GM12878 (cell line): Measurements from ENCODE around the gene CDC20B. TPM values are rescaled to one million over a fixed set of nuclear protein-coding genes. Genes with fewer than 3 reads are reported as not detected.

Source experiments
- ATAC-seq: fragments of 200-7000 bp; cut with Tn5 transposase; 3 replicates; pipeline ENCODE4 v1.9.1; 2020; ENCODE audit warnings: mild to moderate bottlenecking, moderate library complexity
- BruUV-seq: library from RNA; stranded (reverse); fragments of 400-500 nt; replicated peaks from 2 replicates; lab custom pipeline; 2021; lab: Mats Ljungman, UMichigan
- CTCF ChIA-PET: fragments of 300-600 bp; sonication (Branson Sonifier 250); formaldehyde crosslinking; extraction: SDS; loops from one replicate; lab custom pipeline; 2021; ENCODE audit warnings: inconsistent platforms; lab: Yijun Ruan, JAX
- POLR2A ChIA-PET: fragments of 350-600 bp; formaldehyde crosslinking; extraction: SDS; loops from one replicate; lab custom pipeline; 2021; ENCODE audit warnings: inconsistent platforms; lab: Charles Lee
- RAD21 ChIA-PET: fragments of 300-600 bp; sonication (Branson Sonifier 250); formaldehyde crosslinking; loops from one replicate; lab custom pipeline; 2023; ENCODE audit warnings: antibody characterized with exemption; ENCODE audit not compliant: unreplicated experiment; lab: Charles Lee
- SMC1A ChIA-PET: fragments of 300-600 bp; sonication (Branson Sonifier 250); formaldehyde crosslinking; loops from one replicate; lab custom pipeline; 2023; ENCODE audit not compliant: unreplicated experiment, uncharacterized antibody; lab: Charles Lee
- DNase-seq: peaks from one replicate; pipeline ENCODE4 v3.0.0-alpha.2; 2011; ENCODE audit warnings: low read depth, low spot score
- FAIRE-seq: peaks from 3 replicates; lab custom pipeline; 2011; peaks lifted over from hg19 to GRCh38; lab: Jason Lieb, UNC
- H2AFZ ChIP-seq: 2 replicates; pipeline ENCODE4 v1.6.0; 2011; ENCODE audit warnings: low read depth, low read length, control low read depth; ENCODE audit not compliant: control insufficient read depth
- H3K27ac ChIP-seq: 2 replicates; pipeline ENCODE4 v1.5.1; 2011; ENCODE audit warnings: control low read depth; ENCODE audit not compliant: control insufficient read depth, insufficient read depth
- H3K27me3 ChIP-seq, 2 experiments: replicated peaks in 1 of 2; 2 replicates each; pipeline versions ENCODE4 v1.6.0 to v1.6.1; 2011; ENCODE audit warnings: low read length in 1 of 2; ENCODE audit not compliant: control insufficient read depth in 2 of 2, insufficient read depth in 2 of 2
- H3K36me3 ChIP-seq, 2 experiments: 2 replicates each; pipeline ENCODE4 v1.5.1; 2011; ENCODE audit warnings: low read length in 1 of 2; ENCODE audit not compliant: control insufficient read depth in 2 of 2, insufficient read depth in 2 of 2
- H3K4me1 ChIP-seq: 2 replicates; pipeline ENCODE4 v1.6.1; 2011; ENCODE audit warnings: mild to moderate bottlenecking, low read length, moderate library complexity, mixed read lengths; ENCODE audit not compliant: control insufficient read depth, insufficient read depth
- H3K4me2 ChIP-seq: 2 replicates; pipeline ENCODE4 v1.6.0; 2011; ENCODE audit warnings: control low read depth; ENCODE audit not compliant: control insufficient read depth, insufficient read depth
- H3K4me3 ChIP-seq: fragments of 200-600 bp; sonication (generic); 2 replicates; pipeline ENCODE4 v1.5.1; 2016
- H3K79me2 ChIP-seq: 2 replicates; pipeline ENCODE4 v1.6.0; 2011; ENCODE audit warnings: low read length; ENCODE audit not compliant: control insufficient read depth, insufficient read depth
- H3K9ac ChIP-seq: 2 replicates; pipeline ENCODE4 v1.8.0; 2011; ENCODE audit warnings: low read length, control low read depth, mixed read lengths; ENCODE audit not compliant: control insufficient read depth, insufficient read depth
- H3K9me3 ChIP-seq: replicated peaks from 3 replicates; pipeline ENCODE4 v1.5.1; 2011; ENCODE audit warnings: mild to moderate bottlenecking, low read length; ENCODE audit not compliant: control insufficient read depth, insufficient read depth
- H4K20me1 ChIP-seq: 2 replicates; pipeline ENCODE4 v1.6.0; 2011; ENCODE audit not compliant: control insufficient read depth, insufficient read depth
- BRCA1 ChIP-seq: IDR thresholded peaks from 2 replicates; pipeline ENCODE4 v1.6.1; 2011; ENCODE audit warnings: low read depth, low read length, improper control_type of control experiment
- CTCF ChIP-seq, 3 experiments: IDR thresholded peaks in 2 of 3; conservative IDR thresholded peaks in 1 of 3; 2 replicates each; pipeline ENCODE4 v1.5.1; 2011; ENCODE audit warnings: low read depth in 3 of 3, low read length in 3 of 3, mild to moderate bottlenecking in 3 of 3, control low read depth in 2 of 3, moderate library complexity in 2 of 3, inconsistent platforms in 1 of 3, mixed read lengths in 1 of 3; ENCODE audit not compliant: control insufficient read depth in 2 of 3, insufficient read depth in 1 of 3; ENCODE audit errors: extremely low read depth in 1 of 3
- EZH2 ChIP-seq: IDR thresholded peaks from 2 replicates; pipeline ENCODE4 v1.6.1; 2012; ENCODE audit warnings: low read depth, mild to moderate bottlenecking, control low read depth, inconsistent platforms, low read length, borderline replicate concordance; ENCODE audit not compliant: control insufficient read depth
- IKZF2 ChIP-seq, 2 experiments: fragments of 450-650 bp; IDR thresholded peaks; 2 replicates each; pipeline ENCODE4 v1.6.1; 2017; ENCODE audit warnings: mild to moderate bottlenecking in 2 of 2, moderate library complexity in 2 of 2
- MEF2B ChIP-seq: fragments of 450-650 bp; IDR thresholded peaks from 2 replicates; pipeline ENCODE4 v1.6.1; 2018; ENCODE audit warnings: mild to moderate bottlenecking, moderate library complexity; ENCODE audit not compliant: partially characterized antibody, poor library complexity, severe bottlenecking
- MYC ChIP-seq: IDR thresholded peaks from 2 replicates; pipeline ENCODE4 v1.6.1; 2011; ENCODE audit warnings: mild to moderate bottlenecking, low read length, moderate library complexity, inconsistent platforms; ENCODE audit not compliant: insufficient read depth, insufficient replicate concordance, insufficient read length, severe bottlenecking
- NBN ChIP-seq: fragments of 450-650 bp; IDR thresholded peaks from 2 replicates; pipeline ENCODE4 v1.6.1; 2016
- NR2F1 ChIP-seq: fragments of 450-650 bp; conservative IDR thresholded peaks from 2 replicates; pipeline ENCODE4 v1.6.1; 2017; ENCODE audit warnings: mild to moderate bottlenecking
- NRF1 ChIP-seq: conservative IDR thresholded peaks from 2 replicates; pipeline ENCODE4 v1.6.1; 2011; ENCODE audit warnings: mild to moderate bottlenecking, low read depth, low read length, improper control_type of control experiment
- PBX3 ChIP-seq: IDR thresholded peaks from 2 replicates; pipeline ENCODE4 v1.6.1; 2011; ENCODE audit warnings: mild to moderate bottlenecking, low read depth, low read length, moderate library complexity; ENCODE audit not compliant: insufficient replicate concordance
- RAD51 ChIP-seq: fragments of 450-650 bp; IDR thresholded peaks from 2 replicates; pipeline ENCODE4 v1.6.1; 2016; ENCODE audit warnings: moderate library complexity, mild to moderate bottlenecking, inconsistent platforms
- RCOR1 ChIP-seq: conservative IDR thresholded peaks from 2 replicates; pipeline ENCODE4 v1.6.1; 2012; ENCODE audit warnings: low read depth, low read length, improper control_type of control experiment
- TARDBP ChIP-seq: IDR thresholded peaks from 2 replicates; pipeline ENCODE4 v1.6.1; 2016; ENCODE audit warnings: borderline replicate concordance
- TCF3 ChIP-seq: IDR thresholded peaks from 2 replicates; pipeline ENCODE4 v1.6.1; 2012; ENCODE audit warnings: low read depth, mild to moderate bottlenecking, low read length, borderline replicate concordance; ENCODE audit not compliant: insufficient read depth
- WGBS: methylation state at CpG from one replicate; pipeline ENCODE4 v1.1.6; 2016; ENCODE audit warnings: low lambda C conversion rate; ENCODE audit not compliant: insufficient replicate concordance, insufficient coverage; ENCODE audit errors: missing lambda C conversion rate; 5-methylcytosine and 5-hydroxymethylcytosine counted together
- in situ Hi-C: fragments of 300-500 bp; cut with MboI; formaldehyde crosslinking; loops from 9 replicates; pipeline ENCODE4 v1.14.3; 2018; ENCODE audit warnings: mixed read lengths
- intact Hi-C: fragments of 100-400 bp; cut with micrococcal nuclease; formaldehyde crosslinking; loops from one replicate; pipeline ENCODE4 v1.14.2; 2022; ENCODE audit not compliant: unreplicated experiment
- polyA plus RNA-seq, 11 experiments: library from polyadenylated mRNA; depleted of rRNA in 4 of 11; unstranded in 6 of 11; stranded (reverse) in 5 of 11; fragments of >200 nt; fragmentation: Nextera tagmentation in 4 of 11; fragmentation: Illumina TruSeq in 1 of 11; extraction: Ambion mirVana in 4 of 11; extraction: Trizol in 1 of 11; gene quantifications; 1 replicate in 1 of 11; 2 replicates in 10 of 11; pipeline versions ENCODE4 v1.2.1 to v1.2.3, GENCODE V29; 2011 to 2016; ENCODE audit warnings: inconsistent platforms in 2 of 11, missing spikeins in 2 of 11, low read depth in 1 of 11
- total RNA-seq, 4 experiments: library from RNA; depleted of rRNA in 3 of 4; stranded (reverse); fragments of >200 nt in 3 of 4; fragmentation: Illumina TruSeq in 1 of 4; extraction: Trizol in 1 of 4; gene quantifications; 2 replicates each; pipeline versions ENCODE4 v1.2.1 to v1.2.3, GENCODE V29; 2013 to 2021

CDC20B gene
- total and polyA plus RNA-seq, 10 of the 15 experiments (the other 5 are each of a cell fraction or from before 2014, with no cell fraction given) = 0.05 to 0.11 TPM; not detected in 8

GRCh38 chr5:55066277-55066676, 106.7 kb downstream of the CDC20B start:
- POLR2A ChIA-PET = no interaction called here
- TF ChIP-seq MYC = no peak
- TF ChIP-seq PBX3 = no peak
- no peak for TF ChIP-seq BRCA1
- intact Hi-C loops (no loop called here), in situ Hi-C loops (no loop called here)
- ATAC-seq (no peak), DNase-seq (no peak), FAIRE-seq (no peak)
- H3K9ac ChIP-seq = no peak overlapping the region
- H2AFZ ChIP-seq = no peak overlapping the region
- H3K36me3 ChIP-seq = no peaks in the 10 kb centered on the region
- no peaks in the 10 kb centered on the region for H3K27me3 ChIP-seq
- WGBS = 84% methylated on average over 3 of the region's 3 CpGs
- no TSS peak for BruUV-seq
- H3K4me3 ChIP-seq = no peak overlapping the region
- no peak overlapping the region for H3K4me2 ChIP-seq
- no peaks in the 10 kb centered on the region for H3K79me2 ChIP-seq
- RAD21 ChIA-PET = no interaction called here
- SMC1A ChIA-PET = no interaction called here
- H3K4me1 ChIP-seq = no peaks in the 10 kb centered on the region; the same call in 1 of the 2 replicates
- H3K27ac ChIP-seq = no peak overlapping the region
- CTCF ChIA-PET = no interaction called here
- no peaks in the 10 kb centered on the region; the same call in 2 of the 3 replicates for H3K9me3 ChIP-seq
- no peaks in the 10 kb centered on the region for H4K20me1 ChIP-seq

GRCh38 chr5:55064523-55064922, 108.5 kb downstream of the CDC20B start:
- no peak for ATAC-seq
- WGBS = 11% methylated on average over 3 of the region's 3 CpGs
- H4K20me1 ChIP-seq = no peaks in the 10 kb centered on the region
- H2AFZ ChIP-seq = no peak overlapping the region
- no peak overlapping the region for H3K9ac ChIP-seq
- BruUV-seq = no TSS peak
- SMC1A ChIA-PET = no interaction called here
- in situ Hi-C loops = no loop called here
- H3K27ac ChIP-seq = no peak overlapping the region
- no peaks in the 10 kb centered on the region for H3K27me3 ChIP-seq
- no peak overlapping the region for H3K4me2 ChIP-seq
- no peak for FAIRE-seq
- no peaks in the 10 kb centered on the region for H3K79me2 ChIP-seq
- H3K4me3 ChIP-seq = no peak overlapping the region
- CTCF ChIA-PET = no interaction called here
- DNase-seq = no peak
- intact Hi-C loops = no loop called here
- no peaks in the 10 kb centered on the region; the same call in 2 of the 3 replicates for H3K9me3 ChIP-seq
- RAD21 ChIA-PET = no interaction called here
- POLR2A ChIA-PET = no interaction called here
- no peaks in the 10 kb centered on the region for H3K36me3 ChIP-seq
- H3K4me1 ChIP-seq = no peaks in the 10 kb centered on the region; the same call in 1 of the 2 replicates
- no peak for TF ChIP-seq NBN
- TF ChIP-seq EZH2 = no peak
- TF ChIP-seq NR2F1 = no peak
- TF ChIP-seq NRF1 = no peak
- TF ChIP-seq TCF3 = no peak
- no peak for TF ChIP-seq CTCF (IDR thresholded peaks at IDR 0.05 in 2 of 3, conservative IDR thresholded peaks at IDR 0.05 in 1 of 3; ENCODE audit: control insufficient read depth in 2 of 3, extremely low read depth in 1 of 3, insufficient read depth in 1 of 3, low read depth in 3 of 3, low read length in 3 of 3)
- TF ChIP-seq IKZF2 (IDR thresholded peaks at IDR 0.05) = no peak
- no peak for TF ChIP-seq PBX3
- no peak for TF ChIP-seq RCOR1
- no peak for TF ChIP-seq TARDBP
- no peak for TF ChIP-seq RAD51
- no peak for TF ChIP-seq MEF2B
